HG03354 (cell line): ENCODE measurements around the gene NECAB2.

Source experiments
- ATAC-seq: cut with Tn5 transposase; IDR thresholded peaks from one replicate; pipeline ENCODE4 v1.9.1; 2021; ENCODE audit warnings: mild to moderate bottlenecking; ENCODE audit not compliant: unreplicated experiment, poor library complexity, severe bottlenecking

The NECAB2 gene

GRCh38 chr16:84009282-84009681, 41.2 kb downstream of the NECAB2 start:
- ATAC-seq, result no peak

DNA sequence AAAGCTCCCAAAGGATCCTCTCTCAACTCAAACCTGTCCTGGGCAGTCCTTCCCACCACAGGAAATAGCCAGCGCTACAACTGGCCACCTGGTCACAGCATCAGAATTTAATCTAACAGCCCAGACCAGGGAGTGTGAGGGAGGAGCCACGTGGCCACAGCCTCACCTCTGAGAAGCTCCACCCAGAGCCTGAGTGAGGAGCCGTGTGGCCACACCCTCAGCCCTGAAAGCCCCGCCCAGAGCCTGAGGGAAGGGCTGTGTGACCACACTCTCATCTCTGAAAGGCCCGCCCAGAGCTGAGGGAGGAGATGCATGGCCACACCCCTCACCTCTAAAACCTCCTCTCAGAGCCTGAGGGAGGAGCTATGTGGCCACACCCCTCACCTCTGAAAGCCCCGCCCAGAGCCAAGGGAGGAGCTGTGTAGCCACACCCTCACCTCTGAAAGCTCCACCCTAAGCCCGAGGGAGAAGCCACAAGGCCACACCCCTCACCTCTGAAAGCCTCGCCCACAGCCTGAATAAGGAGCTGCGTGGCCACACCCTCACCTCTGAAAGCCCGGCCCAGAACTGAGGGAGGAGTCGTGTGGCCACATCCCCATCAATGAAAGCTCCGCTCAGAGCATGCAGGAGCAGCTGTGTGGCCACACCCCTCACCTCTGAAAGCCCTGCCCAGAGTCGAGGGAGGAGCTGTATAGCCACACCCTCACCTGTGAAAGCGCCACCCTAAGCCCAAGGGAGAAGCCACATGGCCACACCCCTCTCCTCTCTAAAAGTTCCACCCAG, 45.9 kb downstream of the NECAB2 start:
- peak; percentile 88 for ATAC-seq

DNA sequence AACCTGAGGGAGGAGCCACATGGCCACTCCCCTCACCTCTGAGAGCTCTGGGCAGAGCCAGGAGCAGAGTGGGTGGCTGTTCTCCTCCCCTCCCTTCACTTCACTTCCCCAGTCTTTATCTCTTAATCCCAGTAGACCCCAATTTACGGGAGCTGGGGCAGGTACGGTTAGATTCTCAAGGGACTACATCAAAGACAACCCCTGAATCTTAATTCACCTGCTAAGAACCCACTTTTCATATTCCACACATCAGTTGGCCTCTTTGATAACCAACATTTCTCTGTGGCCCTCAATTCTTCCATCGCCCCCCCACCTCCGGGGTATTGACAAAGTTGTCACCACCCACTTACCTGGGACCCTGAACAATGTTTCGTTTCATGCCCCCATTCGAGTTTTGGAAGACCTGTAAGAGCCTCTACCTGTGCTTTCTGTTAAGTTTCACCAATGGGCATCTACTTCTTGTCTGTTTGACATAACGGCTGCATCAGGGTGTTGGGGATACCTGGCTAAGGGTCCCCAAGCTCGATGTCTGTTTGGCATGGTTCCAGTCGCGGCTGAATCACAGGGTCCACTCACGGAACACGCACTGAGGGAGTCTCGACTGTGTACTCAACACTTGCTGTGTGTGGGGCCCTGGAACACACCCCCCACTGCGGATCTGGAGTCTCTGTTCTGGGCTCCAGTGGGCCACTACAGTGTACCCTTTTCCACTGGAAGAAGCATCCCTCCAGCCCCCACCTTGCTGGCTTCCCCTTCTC, 46.7 kb downstream of the NECAB2 start:
- no peak for ATAC-seq

GRCh38 chr16:84015399-84015798, 47.4 kb downstream of the NECAB2 start:
- ATAC-seq, result no peak

DNA sequence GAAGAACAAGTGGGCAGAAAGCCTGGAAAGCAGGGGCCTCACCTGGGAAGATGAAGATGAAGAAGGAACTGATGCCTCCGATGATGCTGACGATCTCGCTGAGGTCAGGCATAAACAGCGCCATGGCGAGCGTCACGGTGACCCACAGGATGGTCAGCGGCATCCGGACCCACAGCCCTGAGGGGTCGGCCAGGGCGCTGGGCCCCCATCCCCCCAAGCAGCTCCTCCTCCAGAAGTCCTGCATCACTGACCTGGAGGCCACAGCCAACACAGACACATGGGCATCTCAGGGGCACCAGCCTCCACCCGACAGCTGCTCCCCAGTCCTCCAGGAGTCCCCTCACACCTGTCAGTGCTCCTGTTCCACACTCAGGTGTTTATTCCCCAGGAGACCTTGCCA, 48.4 kb downstream of the NECAB2 start:
- no peak for ATAC-seq

GRCh38 chr16:84018710-84019109, 50.7 kb downstream of the NECAB2 start:
- no peak for ATAC-seq

GRCh38 chr16:84020353-84020752, 52.3 kb downstream of the NECAB2 start:
- ATAC-seq, result no peak

DNA sequence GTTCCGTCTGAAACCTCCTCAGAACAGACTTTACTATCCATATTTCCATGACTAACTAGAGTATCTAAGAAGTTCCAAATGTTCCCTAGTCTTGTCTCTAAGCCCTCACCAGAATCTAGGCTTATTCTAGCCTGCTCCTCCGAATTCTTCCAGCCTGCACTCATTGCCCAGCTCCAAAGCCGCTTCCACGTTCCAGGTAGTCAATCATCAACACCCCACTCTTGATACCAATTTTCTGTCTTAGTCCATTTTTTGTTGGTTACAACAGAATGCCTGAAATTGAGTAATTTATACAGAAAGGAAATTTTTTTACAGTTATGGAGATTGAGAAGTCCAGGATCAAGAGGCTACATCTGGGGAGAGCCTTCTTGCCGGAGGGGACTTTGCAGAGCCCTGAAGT, 53.4 kb downstream of the NECAB2 start:
- ATAC-seq, result no peak

GRCh38 chr16:84022644-84023043, 54.6 kb downstream of the NECAB2 start:
- no peak for ATAC-seq

DNA sequence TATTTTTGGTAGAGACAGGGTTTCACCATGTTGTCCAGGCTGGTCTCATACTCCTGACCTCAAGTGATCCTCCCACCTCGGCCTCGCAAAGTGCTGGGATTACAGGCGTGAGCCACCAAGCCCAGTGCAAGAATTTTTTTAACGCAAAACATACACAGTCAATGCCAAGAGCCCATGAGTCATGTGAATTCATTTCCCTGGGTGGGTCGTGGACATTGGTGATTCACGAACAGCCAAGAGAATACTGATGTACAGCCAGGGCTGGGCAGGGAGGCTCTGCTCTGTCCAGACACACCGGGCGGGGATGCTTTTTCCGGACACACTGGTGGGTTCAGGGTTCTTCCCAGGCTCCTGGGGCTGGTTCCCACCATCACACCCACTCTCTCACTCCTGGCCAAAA, 56.8 kb downstream of the NECAB2 start:
- ATAC-seq, result no peak

- ATAC-seq, result no peak
Measured at GRCh38 chr16:84026606-84027005, 58.6 kb downstream of the NECAB2 start.

DNA sequence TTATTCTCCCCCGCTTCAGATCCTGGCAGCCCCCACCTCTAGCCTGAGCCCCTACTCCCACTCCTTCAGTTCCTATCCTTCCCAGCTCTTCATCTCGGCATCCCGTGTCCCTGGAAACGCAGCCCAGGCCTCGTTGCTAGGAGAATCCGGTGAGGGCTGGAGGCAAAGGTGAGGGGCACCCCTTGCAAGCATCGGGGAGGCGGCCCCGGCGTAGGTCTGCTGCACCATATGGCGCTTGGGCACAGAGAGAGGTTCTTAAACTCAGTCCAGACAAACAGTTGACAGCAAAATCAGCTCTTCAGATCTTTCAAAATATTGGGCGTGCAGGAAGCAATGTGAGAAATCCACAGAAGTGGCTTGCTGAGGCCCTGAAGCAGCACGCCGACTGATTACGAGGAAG, 59.6 kb downstream of the NECAB2 start:
- no peak for ATAC-seq

- ATAC-seq, result no peak
Measured at GRCh38 chr16:84029297-84030047, 61.4 kb downstream of the NECAB2 start.

DNA sequence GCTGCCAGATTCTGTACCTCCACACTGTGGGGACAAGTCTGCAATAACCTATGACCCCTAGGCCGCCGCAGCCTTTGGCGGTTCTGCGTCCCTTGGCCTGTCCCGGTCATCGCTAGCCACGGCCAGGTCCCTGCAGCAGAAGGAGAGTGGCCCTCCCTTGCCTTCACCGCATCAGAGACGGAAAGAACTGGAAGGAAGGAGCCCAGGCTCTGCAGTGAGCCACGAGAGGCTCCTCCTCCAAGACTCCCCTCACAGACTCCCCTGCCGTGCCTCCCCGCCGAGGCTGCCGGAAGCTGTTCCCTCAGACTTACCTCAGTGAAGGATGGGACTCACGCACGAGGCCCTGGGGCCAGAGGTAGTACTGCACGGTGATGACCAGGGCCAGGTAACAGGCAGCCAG, 63.5 kb downstream of the NECAB2 start:
- no peak for ATAC-seq

DNA sequence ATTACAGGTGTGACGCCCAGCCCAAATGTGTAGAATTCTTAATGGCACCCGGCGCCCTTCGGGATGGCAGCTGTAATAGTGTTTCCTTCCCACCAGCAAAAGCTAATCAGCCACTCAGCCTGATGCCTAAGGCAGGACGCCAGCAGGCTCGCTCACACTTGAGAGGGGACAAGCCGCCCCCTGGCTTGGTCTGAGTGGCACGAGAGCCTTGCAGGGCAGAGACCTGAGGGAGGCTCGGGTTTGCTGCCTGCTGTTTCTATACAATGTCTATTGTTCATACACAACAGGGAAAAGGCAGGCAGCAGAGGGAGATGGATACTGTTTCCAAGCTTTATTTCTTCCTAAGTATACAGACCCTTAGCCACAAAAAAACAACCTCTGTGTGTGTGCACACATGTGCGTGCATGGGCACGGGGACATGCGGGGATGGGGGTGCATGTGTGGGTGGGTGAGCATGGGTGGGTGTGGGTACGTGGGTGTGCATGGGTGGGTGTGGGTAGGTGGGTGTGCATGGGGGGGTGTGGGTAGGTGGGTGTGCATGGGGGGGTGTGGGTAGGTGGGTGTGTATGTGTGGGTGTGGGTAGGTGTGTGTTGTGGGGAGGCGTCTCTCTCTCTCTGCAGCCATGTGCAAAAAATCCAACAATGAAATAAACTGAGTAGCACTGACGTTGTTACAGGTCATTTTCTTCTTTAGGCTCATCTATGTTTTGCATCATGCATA, 64.6 kb downstream of the NECAB2 start:
- no peak for ATAC-seq

DNA sequence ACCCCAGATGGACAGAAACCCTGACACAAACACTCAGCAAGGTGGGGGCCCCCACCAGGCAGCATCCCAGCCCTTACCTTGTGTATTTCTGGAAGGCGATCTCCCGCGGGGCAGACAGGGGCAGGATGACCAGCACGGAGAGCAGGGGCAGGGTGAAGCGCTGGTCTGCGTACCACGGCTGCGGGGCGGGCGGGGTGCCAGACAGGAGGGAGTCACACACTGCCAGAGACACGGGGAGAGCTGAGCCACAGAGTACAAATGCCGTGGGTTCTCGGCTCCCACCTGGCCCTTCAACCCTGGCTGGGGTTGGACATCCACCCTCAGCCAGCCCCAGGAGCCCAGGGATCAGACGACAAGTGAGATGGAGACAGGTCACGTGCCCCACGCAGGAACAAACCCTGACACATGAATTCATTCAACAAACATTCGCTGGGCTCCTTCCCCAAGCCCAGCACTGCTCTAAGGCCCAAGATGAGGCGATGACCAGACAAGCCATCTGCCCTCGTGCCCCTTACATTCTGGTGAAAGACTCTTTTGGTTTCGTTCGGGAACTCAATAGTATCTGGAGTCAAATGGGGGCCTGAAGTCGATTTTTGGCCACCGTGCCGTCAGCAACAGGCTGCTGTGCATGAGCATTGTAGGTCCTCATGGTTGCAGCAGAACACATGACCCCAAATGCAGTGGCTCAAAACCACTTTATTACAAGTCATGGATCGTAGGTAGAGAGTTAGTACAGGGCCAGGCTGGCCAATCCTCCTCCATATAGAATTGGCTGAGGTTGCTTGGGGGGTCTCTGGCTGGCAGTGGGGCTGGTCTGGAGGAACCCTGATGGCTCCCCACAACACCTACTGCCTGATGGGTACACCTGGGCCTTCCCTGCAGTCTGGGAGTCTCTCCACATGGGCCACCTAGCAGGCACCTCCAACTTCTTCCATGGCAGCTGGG, 65.5 kb downstream of the NECAB2 start:
- no peak for ATAC-seq

DNA sequence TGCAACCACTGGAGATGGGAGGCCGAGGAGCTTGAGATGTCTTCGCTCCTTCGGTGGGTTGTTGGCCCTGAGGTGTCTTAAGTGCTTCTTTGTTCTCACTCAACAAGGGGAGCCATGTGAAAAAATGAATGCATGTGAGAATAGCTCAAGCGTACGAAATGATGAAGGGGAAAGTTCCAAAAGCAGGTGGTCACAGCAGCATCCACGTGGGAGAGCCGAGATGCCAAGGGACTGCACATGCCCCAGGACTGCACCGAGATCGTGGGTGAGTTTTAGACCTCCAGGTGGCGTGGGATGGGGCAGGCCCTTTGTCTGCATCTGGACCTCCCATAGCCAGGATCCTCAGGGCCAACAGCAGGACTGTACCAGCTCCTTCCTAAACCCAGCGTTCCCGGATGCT, 66.5 kb downstream of the NECAB2 start:
- ATAC-seq, result no peak

DNA sequence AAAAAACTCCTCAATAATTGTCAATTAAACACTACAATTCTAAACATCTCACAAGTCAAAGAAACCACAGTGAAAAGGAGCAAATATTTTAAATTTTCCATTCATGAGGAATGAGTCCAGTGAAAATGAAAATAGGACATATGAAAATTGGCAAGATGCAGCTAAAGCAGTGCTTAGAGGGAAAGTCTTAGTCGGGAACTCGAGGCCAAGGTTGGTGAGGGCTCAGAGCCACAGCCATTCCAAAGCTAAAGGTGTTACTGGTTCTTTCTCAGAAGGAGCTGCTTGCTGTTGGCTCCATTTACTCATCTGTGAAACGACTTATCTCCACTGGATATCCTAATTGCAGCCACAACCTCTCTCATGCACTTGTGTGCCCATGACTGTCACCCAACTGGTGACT, 68.1 kb downstream of the NECAB2 start:
- no peak for ATAC-seq

GRCh38 chr16:84036982-84037425, 69.0 kb downstream of the NECAB2 start:
- ATAC-seq, result no peak
